CD4-positive, alpha-beta T cell treated with Interleukin-17A for 4 hours (primary cell): ENCODE measurements around the gene DNAH3.
"Not testable (repeated sequence)": the region's sequence is repeated elsewhere in the genome, so short reads cannot be mapped to it uniquely, and the experiment has no call there.

Source experiments
- DNase-seq: peaks from one replicate; pipeline ENCODE4 v3.0.0-alpha.2; 2020; ENCODE audit warnings: mixed read lengths

The DNAH3 gene

GRCh38 chr16:21120976-21121520 is 29.6 kb downstream of the DNAH3 start:
- DNase-seq: no peak

- DNase-seq: no peak
Measured at GRCh38 chr16:21117567-21117966, 33.1 kb downstream of the DNAH3 start.

- DNase-seq: peak; percentile 2
Measured at GRCh38 chr16:21116148-21116693, 34.4 kb downstream of the DNAH3 start.

- DNase-seq: not testable (repeated sequence)
Measured at GRCh38 chr16:21115551-21115950, 35.1 kb downstream of the DNAH3 start.

- DNase-seq: no peak
Measured at GRCh38 chr16:21103941-21104860, 46.4 kb downstream of the DNAH3 start.

GRCh38 chr16:21101631-21102420 is 48.8 kb downstream of the DNAH3 start:
- peak; percentile 28 for DNase-seq

GRCh38 chr16:21100447-21100846 is 50.2 kb downstream of the DNAH3 start:
- DNase-seq: no peak

GRCh38 chr16:21097151-21097550 is 53.5 kb downstream of the DNAH3 start:
- no peak for DNase-seq

GRCh38 chr16:21094719-21095118 is 55.9 kb downstream of the DNAH3 start:
- DNase-seq: not testable (repeated sequence)

GRCh38 chr16:21092951-21093350 is 57.7 kb downstream of the DNAH3 start:
- no peak for DNase-seq

- no peak for DNase-seq
Measured at GRCh38 chr16:21088646-21089538, 61.8 kb downstream of the DNAH3 start.

GRCh38 chr16:21088143-21088542 is 62.5 kb downstream of the DNAH3 start:
- no peak for DNase-seq

GRCh38 chr16:21084631-21085225 is 65.9 kb downstream of the DNAH3 start:
- no peak for DNase-seq

- DNase-seq: peak; percentile 56
Measured at GRCh38 chr16:21083729-21084268, 66.8 kb downstream of the DNAH3 start.

- no peak for DNase-seq
Measured at GRCh38 chr16:21081329-21081728, 69.3 kb downstream of the DNAH3 start.

- DNase-seq: no peak
Measured at GRCh38 chr16:21078563-21078962, 72.1 kb downstream of the DNAH3 start.

- DNase-seq: no peak
Measured at GRCh38 chr16:21076186-21076883, 74.3 kb downstream of the DNAH3 start.

- no peak for DNase-seq
Measured at GRCh38 chr16:21075252-21075651, 75.4 kb downstream of the DNAH3 start.

GRCh38 chr16:21072976-21073375 is 77.7 kb downstream of the DNAH3 start:
- no peak for DNase-seq

- DNase-seq: no peak
Measured at GRCh38 chr16:21071741-21072140, 78.9 kb downstream of the DNAH3 start.

- DNase-seq: no peak
Measured at GRCh38 chr16:21070564-21070963, 80.1 kb downstream of the DNAH3 start.
